ENCODE data around the gene CRHBP.

CRHBP gene

DNA sequence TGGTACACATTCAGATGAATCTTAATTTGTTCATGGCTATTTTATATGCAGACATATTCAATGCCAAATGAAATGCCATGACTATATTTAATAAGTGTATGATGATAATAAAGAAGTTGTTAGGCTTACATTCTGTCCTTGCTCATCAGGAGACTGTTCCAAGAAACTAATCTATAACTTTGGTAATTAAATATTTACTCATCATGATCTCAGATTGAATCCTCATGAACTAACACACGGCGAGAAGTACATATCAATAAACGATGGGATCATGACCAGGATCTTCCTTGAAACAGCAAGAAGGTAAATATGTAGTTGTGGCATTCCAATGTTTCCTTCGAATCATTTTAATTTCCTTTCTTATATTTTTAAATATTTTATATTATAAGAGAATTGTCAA is 64.8 kb downstream of the CRHBP start (continued):
- TF ChIP-seq, protein P1, sequence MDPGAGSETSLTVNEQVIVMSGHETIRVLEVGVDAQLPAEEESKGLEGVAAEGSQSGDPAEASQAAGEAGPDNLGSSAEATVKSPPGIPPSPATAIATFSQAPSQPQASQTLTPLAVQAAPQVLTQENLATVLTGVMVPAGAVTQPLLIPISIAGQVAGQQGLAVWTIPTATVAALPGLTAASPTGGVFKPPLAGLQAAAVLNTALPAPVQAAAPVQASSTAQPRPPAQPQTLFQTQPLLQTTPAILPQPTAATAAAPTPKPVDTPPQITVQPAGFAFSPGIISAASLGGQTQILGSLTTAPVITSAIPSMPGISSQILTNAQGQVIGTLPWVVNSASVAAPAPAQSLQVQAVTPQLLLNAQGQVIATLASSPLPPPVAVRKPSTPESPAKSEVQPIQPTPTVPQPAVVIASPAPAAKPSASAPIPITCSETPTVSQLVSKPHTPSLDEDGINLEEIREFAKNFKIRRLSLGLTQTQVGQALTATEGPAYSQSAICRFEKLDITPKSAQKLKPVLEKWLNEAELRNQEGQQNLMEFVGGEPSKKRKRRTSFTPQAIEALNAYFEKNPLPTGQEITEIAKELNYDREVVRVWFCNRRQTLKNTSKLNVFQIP (CRISPR knock-in tag; IDR thresholded peaks at IDR 0.05; ENCODE audit: borderline replicate concordance, low read depth): no peak
- no peak for TF ChIP-seq ZNF565 (CRISPR knock-in tag; conservative IDR thresholded peaks at IDR 0.05; ENCODE audit: low read depth)
- no peak for TF ChIP-seq ZNF8 (CRISPR knock-in tag; IDR thresholded peaks at IDR 0.05)
- no peak for TF ChIP-seq GLIS3 (CRISPR knock-in tag; IDR thresholded peaks at IDR 0.05)

All from SK-N-SH treated with all-trans-retinoic acid at 6 μM for 48 hours (cell line).